HG03571 (cell line): ENCODE measurements around the gene DRAM2.
A peak's percentile ranks its signal among the peaks of the same experiment; 100 is the strongest.

Experiments
- ATAC-seq: cut with Tn5 transposase; IDR thresholded peaks from one replicate; pipeline ENCODE4 v1.9.1; 2021; ENCODE audit not compliant: unreplicated experiment

Gene DRAM2

DNA sequence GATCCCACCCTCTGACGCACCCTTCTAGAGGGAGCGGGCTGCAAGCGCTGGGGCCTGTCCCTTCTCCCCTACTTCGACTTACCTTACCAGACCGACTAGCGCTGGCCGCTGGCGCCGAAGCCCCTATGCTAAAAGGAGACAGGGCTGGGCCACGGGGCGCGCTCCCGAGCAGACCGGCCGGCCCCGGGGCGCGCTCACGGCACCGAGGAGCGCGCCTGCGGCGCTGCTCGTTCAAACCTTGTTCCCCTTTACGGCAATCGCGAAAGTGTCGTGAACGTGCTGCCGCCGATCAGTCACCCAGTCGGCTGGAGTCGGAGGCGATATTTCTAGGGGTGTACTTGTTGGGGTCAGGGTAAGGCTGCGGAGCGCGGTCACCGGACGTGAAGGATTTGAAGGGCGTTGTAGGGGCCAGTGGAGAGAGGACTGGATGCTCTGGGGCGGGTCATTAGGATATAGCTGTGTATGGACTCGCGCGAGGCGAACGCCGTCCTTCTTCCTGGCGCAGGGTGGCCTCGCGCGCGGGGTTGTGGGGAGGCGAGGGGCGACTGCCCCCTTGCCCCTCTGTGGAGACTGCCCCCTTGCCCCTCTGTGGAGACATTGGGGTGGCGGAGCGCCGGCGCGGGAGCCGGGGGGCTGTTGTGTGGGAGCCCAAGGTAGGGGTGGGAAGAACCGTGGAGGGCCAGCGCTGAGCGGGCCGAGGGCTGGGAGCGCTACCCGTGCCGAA is at the start of gene DRAM2, which contains the start of gene CEPT1:
Gene DRAM2, minus strand, starts transcription at position 138 of the 724 bp plus-strand sequence. CDS start 8,539 bp downstream, outside the sequence.
Gene CEPT1, plus strand, starts transcription at position 268 of the 724 bp plus-strand sequence. CDS start 7,492 bp downstream, outside the sequence.
- peak; percentile 64 for ATAC-seq

DNA sequence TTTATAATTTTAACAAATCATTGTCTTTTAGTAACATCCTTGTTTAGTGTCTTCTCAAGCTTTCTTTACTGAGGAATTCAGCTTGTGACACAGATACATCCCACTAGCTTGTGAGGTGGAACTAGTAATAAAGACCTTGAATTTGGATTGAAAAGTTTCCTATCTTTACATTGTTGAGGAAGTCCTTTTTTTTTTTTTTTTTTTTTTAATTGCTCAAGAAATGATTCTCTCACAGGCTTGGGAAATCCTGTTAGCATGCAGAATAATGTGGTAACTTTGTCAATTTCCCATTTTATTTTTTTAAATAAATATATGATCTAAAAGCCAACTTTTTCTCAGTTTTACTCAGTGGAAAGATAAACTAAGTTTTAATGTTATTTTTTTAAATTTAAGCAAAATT is 44.8 kb upstream of the DRAM2 start:
- no peak for ATAC-seq

DNA sequence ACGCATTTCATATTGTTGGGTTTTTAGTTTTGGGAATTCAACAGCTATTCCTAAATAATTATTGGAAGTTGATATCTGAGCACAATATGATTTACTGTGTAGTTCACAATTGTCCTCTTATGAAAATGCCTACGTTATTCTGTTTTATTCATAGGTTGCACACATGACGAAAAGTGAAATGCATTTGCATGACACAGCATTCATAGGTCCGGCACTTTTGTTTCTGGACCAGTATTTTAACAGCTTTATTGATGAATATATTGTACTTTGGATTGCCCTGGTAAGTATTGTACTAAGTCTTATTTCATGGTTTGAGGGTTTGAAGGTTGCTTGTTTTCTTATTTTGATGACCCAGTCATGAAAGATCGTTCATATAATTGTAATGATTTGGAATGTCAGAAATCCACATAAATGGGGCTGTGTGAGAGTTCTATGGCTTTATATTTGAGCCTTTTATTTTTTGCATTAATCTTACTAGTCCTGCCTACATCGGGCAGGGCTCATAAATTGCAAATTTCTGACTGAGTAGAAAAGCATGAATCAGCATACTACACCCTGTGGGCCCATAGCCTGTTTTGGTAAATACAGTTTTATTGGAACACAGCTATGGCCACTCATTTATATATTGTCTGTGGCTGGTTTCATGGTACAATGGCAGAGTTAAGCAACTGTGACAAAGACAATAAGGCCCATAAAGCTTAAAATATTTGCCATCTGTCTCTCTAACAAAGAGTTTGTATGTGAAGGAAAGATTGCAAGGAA is 43.6 kb upstream of the DRAM2 start:
- no peak for ATAC-seq

GRCh38 chr1:111182052-111182451 is 42.2 kb upstream of the DRAM2 start:
- no peak for ATAC-seq

DNA sequence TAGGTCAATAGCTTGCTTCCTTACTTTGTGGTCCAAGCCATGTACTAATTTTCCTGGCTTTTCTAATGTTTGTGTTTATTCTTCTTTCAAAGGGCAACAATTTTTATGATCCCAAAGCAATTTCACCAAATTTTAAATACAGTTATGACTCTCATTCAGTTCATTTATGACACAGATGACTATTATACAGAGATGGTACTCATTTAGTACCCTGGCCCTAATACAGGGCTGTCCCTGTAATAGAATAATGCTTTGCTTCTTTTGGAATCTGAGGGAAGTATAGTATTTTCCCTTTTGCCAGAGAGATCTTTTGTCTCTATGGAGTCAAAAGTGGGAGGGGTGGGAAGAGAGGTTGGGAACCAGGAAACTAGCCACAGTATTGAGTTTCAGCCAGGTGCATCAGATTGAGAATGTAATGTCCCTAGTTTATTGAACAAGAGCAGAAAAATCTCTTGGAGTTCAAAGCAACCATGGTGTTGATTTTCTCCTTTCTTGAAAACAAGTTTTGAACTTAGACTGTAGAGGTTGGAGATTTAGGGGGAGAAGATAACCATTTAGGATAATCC is 40.2 kb upstream of the DRAM2 start:
- no peak for ATAC-seq

- peak; percentile 73 for ATAC-seq
Measured at GRCh38 chr1:111176678-111177077, 36.8 kb upstream of the DRAM2 start.

GRCh38 chr1:111175349-111175748 is 35.5 kb upstream of the DRAM2 start:
- ATAC-seq = no peak

DNA sequence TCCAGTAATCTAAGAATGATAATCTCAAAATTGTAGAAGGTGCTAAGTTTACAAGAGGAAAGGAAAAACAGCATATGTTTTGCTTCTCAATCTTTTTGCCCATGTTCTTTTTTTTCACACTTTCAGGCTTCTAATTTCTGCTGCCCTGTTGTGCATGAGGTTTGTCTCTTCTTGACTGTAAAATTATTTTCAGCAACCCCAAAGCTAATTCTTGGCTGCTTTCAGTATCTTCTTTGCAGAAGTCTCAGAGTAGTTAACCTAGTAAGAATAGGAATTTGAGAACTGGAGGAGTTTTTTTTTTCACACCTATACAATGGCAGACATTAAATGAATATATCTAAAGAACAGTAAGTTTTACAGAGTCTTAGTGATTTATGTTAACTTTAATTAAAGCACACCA is 34.2 kb upstream of the DRAM2 start:
- ATAC-seq = no peak

- no peak for ATAC-seq
Measured at GRCh38 chr1:111172463-111172862, 32.6 kb upstream of the DRAM2 start.

GRCh38 chr1:111164151-111164550 is 24.3 kb upstream of the DRAM2 start:
- no peak for ATAC-seq

- no peak for ATAC-seq
Measured at GRCh38 chr1:111163363-111163762, 23.5 kb upstream of the DRAM2 start.

DNA sequence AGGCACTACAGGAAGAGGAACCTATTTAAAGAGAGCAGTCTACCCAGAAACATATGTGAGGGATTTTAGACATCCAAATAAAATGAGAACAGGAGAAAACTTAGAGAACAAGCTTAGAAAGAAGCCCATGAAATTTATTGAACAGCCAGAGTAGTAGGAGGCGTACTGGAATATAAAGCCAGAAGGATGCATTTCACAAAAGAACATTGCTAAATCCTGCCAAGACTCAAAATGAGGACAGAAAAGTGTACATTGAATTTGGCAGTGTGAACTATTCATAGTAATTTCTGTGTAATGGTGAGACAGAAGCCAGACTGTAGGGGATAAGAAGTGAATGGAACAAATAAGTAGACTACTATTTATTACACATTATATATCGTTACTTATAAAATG is 22.6 kb upstream of the DRAM2 start:
- no peak for ATAC-seq

DNA sequence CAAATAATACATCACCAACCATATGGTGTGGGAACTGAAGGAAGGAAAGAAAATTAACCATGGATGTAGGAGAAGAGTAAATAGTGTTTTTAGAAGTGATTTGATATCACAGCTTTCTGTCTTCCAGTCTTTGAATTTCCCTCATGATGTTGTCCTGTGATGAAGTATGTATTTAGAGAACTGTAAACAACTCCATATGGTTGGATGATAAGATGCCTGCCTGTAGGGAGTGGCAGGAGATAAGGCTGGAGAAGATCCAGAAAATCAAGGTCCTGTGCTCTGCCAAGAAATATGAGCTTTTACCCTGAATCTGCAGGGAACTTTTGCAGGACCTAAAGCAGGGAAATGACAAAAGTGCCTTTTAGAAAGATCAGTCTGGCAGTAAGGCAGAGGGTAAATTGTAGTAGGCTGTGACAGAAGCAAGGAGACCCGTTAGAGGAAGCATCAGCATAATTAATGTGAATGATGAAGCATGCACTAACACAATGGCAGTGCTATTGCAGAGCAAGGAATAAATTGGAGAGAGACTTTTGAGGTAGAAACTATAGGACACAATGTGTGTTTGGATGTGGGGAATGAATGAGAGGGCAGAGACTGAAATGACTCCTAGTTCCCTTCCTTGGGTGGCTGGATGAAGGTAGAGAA is 22.1 kb upstream of the DRAM2 start:
- ATAC-seq = no peak

DNA sequence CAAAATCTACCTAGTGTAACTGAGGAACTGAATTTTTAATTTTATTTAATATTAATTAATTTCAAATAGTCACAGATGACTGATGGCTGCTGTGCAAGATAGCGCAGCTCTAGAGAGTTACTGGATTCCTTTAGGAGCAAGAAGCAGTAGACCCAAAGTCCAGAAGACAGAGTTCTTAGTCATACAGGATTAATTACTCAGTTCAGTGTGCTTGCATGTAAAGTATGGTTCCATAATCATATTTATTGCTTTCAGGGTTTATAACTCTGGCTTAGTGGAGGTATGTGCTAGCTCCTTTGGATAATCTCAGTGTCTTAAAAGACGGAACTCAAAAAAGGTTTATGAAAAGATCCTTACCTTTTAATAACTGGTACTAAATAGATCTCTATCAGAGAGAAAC is 17.5 kb upstream of the DRAM2 start:
- ATAC-seq = no peak

DNA sequence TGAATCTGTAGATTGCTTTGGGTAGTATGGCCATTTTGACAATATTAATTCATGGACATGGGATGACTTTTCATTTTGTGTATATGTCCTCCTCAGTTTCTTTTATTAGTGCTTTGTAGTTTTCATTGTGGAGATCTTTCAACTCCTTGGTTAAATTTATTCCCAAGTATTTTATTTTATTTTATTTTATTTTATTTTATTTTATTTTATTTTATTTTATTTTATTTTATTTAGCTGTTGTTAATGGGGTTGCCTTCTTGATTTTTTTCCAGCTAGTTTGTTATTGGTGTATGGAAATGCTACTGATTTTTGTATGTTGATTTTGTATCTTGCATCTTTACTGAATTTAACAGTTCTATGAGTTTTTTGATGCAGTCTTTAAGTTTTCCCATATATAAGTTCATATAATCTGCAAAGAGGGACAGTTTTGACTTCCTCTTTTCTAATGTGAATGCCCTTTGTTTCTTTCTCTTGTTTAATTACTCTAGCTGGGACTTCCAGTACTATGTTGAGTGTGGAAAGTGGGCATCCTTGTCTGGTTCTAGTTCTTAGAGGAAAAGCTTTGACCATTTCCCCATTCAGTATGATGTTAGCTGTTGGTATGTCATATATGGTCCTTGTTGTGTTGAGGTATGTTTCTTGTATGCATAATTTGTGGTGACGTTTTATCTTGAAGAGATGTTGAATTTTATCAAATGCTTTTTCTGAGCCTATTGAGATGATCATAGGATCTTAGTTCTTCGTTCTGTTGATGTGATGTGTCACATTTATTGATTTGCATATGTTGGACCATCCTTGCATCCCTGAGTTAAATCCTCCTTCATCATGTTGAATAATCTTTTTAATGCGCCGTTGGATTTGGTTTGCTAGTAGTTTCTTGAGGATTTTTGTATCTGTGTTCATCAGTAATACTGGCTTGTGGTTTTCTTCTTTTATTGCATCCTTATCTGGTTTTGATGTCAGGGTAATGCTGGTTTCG is 14.4 kb upstream of the DRAM2 start:
- no peak for ATAC-seq

DNA sequence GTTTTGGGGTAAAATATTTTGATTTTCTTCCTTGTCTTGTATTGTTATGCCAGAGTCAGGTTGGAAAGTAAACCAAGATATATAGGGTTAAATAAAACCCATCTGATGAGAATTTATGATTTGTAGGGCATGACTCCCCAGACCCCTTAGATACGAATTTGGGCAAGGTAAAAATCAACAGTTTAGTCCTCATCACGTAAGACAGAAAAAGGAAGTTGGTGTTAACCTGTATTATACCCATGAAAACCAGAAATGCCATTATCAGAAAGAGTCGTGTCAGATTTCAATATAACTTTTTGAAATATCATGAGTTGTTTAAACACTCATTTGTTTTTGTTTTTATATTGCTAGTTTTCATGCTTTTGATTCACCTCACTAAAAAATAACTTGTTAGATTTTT is 11.9 kb upstream of the DRAM2 start:
- ATAC-seq = no peak

DNA sequence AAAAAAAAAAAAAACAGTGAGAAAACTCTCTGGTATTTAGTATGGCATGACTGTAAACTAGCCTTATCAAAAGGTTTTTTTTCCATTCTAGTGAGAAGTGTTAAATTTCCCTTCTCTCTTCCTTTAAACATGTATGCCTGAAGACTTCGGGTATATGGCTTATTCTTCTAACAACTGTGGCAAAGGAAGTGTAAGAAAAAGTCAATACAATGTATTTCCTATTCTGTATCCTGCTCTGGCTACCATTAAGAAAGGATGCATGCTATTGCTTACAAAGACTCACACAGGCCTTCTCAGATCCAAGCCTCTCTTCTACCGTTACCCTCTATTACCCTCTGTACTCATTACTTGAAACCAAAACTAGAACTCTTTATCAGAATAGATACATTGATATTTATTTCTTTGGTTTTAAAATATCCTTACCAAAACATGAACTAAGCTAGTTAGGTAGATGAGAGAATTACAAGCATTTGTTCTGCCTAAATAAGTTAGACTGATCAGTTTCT is 8.5 kb upstream of the DRAM2 start:
- ATAC-seq = no peak

GRCh38 chr1:111147948-111148347 is 8.1 kb upstream of the DRAM2 start:
- no peak for ATAC-seq

DNA sequence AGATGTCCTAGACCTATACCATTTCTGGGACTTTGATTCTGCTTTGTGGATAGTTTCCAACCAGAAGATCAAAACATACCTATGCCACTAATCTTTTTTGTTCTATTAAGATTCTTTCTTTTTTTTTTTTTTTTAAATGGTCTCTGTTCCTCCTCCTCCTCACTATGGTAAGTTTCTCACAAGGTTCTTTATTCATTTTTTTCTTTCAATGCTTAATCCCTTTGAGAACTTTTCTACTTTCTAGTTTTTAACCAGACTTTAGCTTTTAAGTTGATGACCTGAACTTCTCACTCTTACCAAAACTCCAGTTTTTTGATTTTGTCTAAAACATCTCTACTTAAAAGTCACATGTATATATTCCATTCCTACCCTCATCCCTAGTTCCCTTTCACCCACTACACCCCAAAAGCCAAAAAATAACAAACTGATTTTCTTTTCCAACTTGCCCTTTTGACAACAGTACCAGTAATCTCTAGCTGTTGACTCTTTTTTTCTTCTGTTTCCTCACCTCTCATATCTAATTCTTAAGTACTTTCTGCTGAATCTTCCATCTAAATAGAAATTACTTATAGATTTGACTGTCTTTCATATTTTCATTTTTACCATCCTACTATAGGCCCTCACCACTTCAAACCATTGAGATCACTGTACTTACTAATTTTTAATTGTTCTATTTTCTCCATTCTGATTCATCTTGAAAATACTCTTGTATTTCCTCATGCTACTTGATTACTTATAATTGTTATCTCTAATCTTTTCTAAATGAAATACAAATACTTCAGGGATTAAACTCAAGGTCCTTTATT is 6.3 kb upstream of the DRAM2 start:
- no peak for ATAC-seq
